SU-DHL-6 (cell line): ENCODE data around the gene APOC3.

ENCODE experiments used
- CTCF ChIP-seq: fragments of 200-600 bp; sonication (generic); IDR thresholded peaks from one replicate; pipeline ENCODE4 v1.5.1; 2017; ENCODE audit warnings: antibody characterized with exemption, mild to moderate bottlenecking, low read length, moderate library complexity; ENCODE audit not compliant: insufficient read depth, poor library complexity, severe bottlenecking
- EZH2phosphoT487 ChIP-seq: fragments of 200-600 bp; sonication (generic), shearing (Covaris generic); conservative IDR thresholded peaks from 2 replicates; pipeline ENCODE4 v1.6.1; 2018; ENCODE audit warnings: mild to moderate bottlenecking, antibody characterized with exemption, low read length, moderate library complexity, mixed read lengths

- TF ChIP-seq CTCF (no peak), EZH2phosphoT487 (no peak)
These were observed 32.5 kb downstream of the APOC3 start for GRCh38 chr11:116862185-116862584.
